Measurements from ENCODE around the gene SMO.
"Not testable (repeated sequence)": the region's sequence is repeated elsewhere in the genome, so short reads cannot be mapped to it uniquely, and the experiment has no call there.

The SMO gene

GRCh38 chr7:129240119-129240820 lies 51.8 kb downstream of the SMO start:
- DNase-seq, result no peak

GRCh38 chr7:129244220-129244619 lies 55.8 kb downstream of the SMO start:
- no peak for DNase-seq

- DNase-seq, result no peak
Observed at GRCh38 chr7:129245533-129245932, 57.1 kb downstream of the SMO start.

GRCh38 chr7:129247087-129247486 lies 58.7 kb downstream of the SMO start:
- no peak for DNase-seq

- no peak for DNase-seq
Observed at GRCh38 chr7:129252128-129252527, 63.7 kb downstream of the SMO start.

GRCh38 chr7:129252603-129253002 lies 64.2 kb downstream of the SMO start:
- not testable (repeated sequence) for DNase-seq

GRCh38 chr7:129255800-129256199 lies 67.4 kb downstream of the SMO start:
- DNase-seq, result no peak

- no peak for DNase-seq
Observed at GRCh38 chr7:129256221-129256620, 67.8 kb downstream of the SMO start.

GRCh38 chr7:129257168-129257567 lies 68.7 kb downstream of the SMO start:
- no peak for DNase-seq

- peak; percentile 82 for DNase-seq
Observed at GRCh38 chr7:129258649-129259389, 70.4 kb downstream of the SMO start.

- DNase-seq, result no peak
Observed at GRCh38 chr7:129262324-129262723, 73.9 kb downstream of the SMO start.

All from eye (tissue), 1 donor.